BJ (cell line): Measurements from ENCODE around the gene PYGO2. TPM values are rescaled to one million over a fixed set of nuclear protein-coding genes. Genes with fewer than 3 reads are reported as not detected.

Source experiments
- CTCF ChIA-PET: fragments of 350-600 bp; formaldehyde crosslinking; extraction: SDS; loops from one replicate; lab custom pipeline; 2021; ENCODE audit warnings: antibody characterized with exemption, inconsistent platforms; lab: Yijun Ruan, JAX
- POLR2A ChIA-PET: fragments of 300-600 bp; sonication (Branson Sonifier 250); formaldehyde crosslinking; extraction: SDS; loops from one replicate; lab custom pipeline; 2021; ENCODE audit warnings: antibody characterized with exemption; lab: Charles Lee
- DNase-seq: peaks from one replicate; pipeline ENCODE4 v3.0.0-alpha.2; 2011; ENCODE audit warnings: low read depth
- H3K27me3 ChIP-seq: 2 replicates; pipeline ENCODE4 v1.6.0; 2011; ENCODE audit warnings: low read length; ENCODE audit not compliant: control insufficient read depth, insufficient read depth
- H3K36me3 ChIP-seq: 2 replicates; pipeline ENCODE4 v1.5.1; 2011; ENCODE audit warnings: low read length; ENCODE audit not compliant: control insufficient read depth, insufficient read depth
- H3K4me3 ChIP-seq: 2 replicates; pipeline ENCODE4 v1.5.1; 2011; ENCODE audit warnings: low read depth, mild to moderate bottlenecking, control low read depth, low read length
- CTCF ChIP-seq: IDR thresholded peaks from 2 replicates; pipeline ENCODE4 v1.5.1; 2011; ENCODE audit warnings: low read depth, mild to moderate bottlenecking, control low read depth, inconsistent platforms, low read length, moderate library complexity; ENCODE audit not compliant: insufficient read depth
- polyA plus RNA-seq: library from polyadenylated mRNA; depleted of rRNA; stranded (reverse); fragments of >200 nt; gene quantifications from 2 replicates; pipeline ENCODE4 v1.2.3, GENCODE V29; 2011

Gene PYGO2
- polyA plus RNA-seq, 1 experiment = 21.0 TPM

GRCh38 chr1:154968731-154969130 is 7.1 kb upstream of the PYGO2 start:
- ChIA-PET CTCF (interaction anchor here (1.0 to 5.4 kb wide), 7 partner anchors 7 to 102 kb away, joined by 3 to 40 read pairs (median 16); partner anchors contain the start of genes ADAM15, PBXIP1 and PYGO2), POLR2A (no interaction called here)
- no peak for DNase-seq
- no peak for TF ChIP-seq CTCF
- Histone ChIP-seq H3K36me3 (peaks cover 32% of the 10 kb centered on the region), H3K27me3 (no peaks in the 10 kb centered on the region), H3K4me3 (peak overlapping the region; percentile 73)

- CTCF ChIA-PET = interaction anchor here (1.5 to 5.4 kb wide), 3 partner anchors 11 to 50 kb away, joined by 9 to 40 read pairs (median 10); partner anchors contain the start of gene PBXIP1
- H3K4me3 ChIP-seq = no peak overlapping the region
Observed at GRCh38 chr1:154967331-154967950, 5.9 kb upstream of the PYGO2 start.

GRCh38 chr1:154966111-154966510 is 4.5 kb upstream of the PYGO2 start:
- Histone ChIP-seq H3K36me3 (peaks cover 38% of the 10 kb centered on the region), H3K4me3 (no peak overlapping the region), H3K27me3 (no peaks in the 10 kb centered on the region)
- CTCF ChIA-PET = interaction anchor here (1.4 to 5.4 kb wide), 4 partner anchors 10 to 119 kb away, joined by 4 to 40 read pairs (median 8); partner anchors contain the start of gene PBXIP1
- TF ChIP-seq CTCF = no peak
- DNase-seq = no peak
- POLR2A ChIA-PET = interaction anchor here (0.6 kb wide), 1 partner anchor 28 kb away, joined by 4 read pairs; no protein-coding TSS in a partner anchor

More at GRCh38 chr1:154967331-154967950, 5.9 kb upstream of the PYGO2 start:
- DNase-seq = no peak
- peaks cover 37% of the 10 kb centered on the region for H3K36me3 ChIP-seq
- H3K27me3 ChIP-seq = no peaks in the 10 kb centered on the region
- TF ChIP-seq CTCF = no peak
- POLR2A ChIA-PET = no interaction called here

GRCh38 chr1:154964359-154964758 is 2.8 kb upstream of the PYGO2 start:
- H3K36me3 ChIP-seq = peaks cover 38% of the 10 kb centered on the region
- ChIA-PET CTCF (interaction anchor here (1.1 to 6.1 kb wide), 6 partner anchors 7 to 87 kb away, joined by 3 to 29 read pairs (median 4); partner anchors contain the start of genes ADAM15 and PBXIP1), POLR2A (no interaction called here)
- H3K4me3 ChIP-seq = no peak overlapping the region
- TF ChIP-seq CTCF = no peak
- no peaks in the 10 kb centered on the region for H3K27me3 ChIP-seq
- no peak for DNase-seq

- CTCF ChIA-PET = interaction anchor here (0.8 to 6.1 kb wide), 8 partner anchors 7 to 98 kb away, joined by 3 to 29 read pairs (median 4); partner anchors contain the start of genes ADAM15 and PBXIP1
- no peak overlapping the region for H3K4me3 ChIP-seq
- H3K27me3 ChIP-seq = no peaks in the 10 kb centered on the region
- TF ChIP-seq CTCF = no peak
- POLR2A ChIA-PET = interaction anchor here (0.6 kb wide), 1 partner anchor 401 kb away, joined by 3 read pairs; no protein-coding TSS in a partner anchor
- DNase-seq = no peak
- peaks cover 41% of the 10 kb centered on the region for H3K36me3 ChIP-seq
Observed at GRCh38 chr1:154963643-154964042, 2.1 kb upstream of the PYGO2 start.
